Hepatocyte (in vitro differentiated cells): ENCODE results near the gene PZP.

ENCODE experiments used
- EZH2 ChIP-seq: fragments of 200-600 bp; sonication (generic); IDR thresholded peaks from 2 replicates; pipeline ENCODE4 v1.6.1; 2016; ENCODE audit warnings: antibody characterized with exemption, mild to moderate bottlenecking, borderline replicate concordance
- EZH2phosphoT487 ChIP-seq: fragments of 200-600 bp; sonication (generic); IDR thresholded peaks from one replicate; pipeline ENCODE4 v1.6.1; 2018; ENCODE audit warnings: antibody characterized with exemption, mild to moderate bottlenecking, low read depth, moderate library complexity; ENCODE audit not compliant: unreplicated experiment, severe bottlenecking
- TF ChIP-seq, protein P1 (sequence below): fragments of 200-600 bp; sonication (generic); IDR thresholded peaks from 2 replicates; pipeline ENCODE4 v1.5.1; 2016; ENCODE audit warnings: antibody characterized with exemption, mild to moderate bottlenecking; ENCODE audit not compliant: poor library complexity

DNA sequence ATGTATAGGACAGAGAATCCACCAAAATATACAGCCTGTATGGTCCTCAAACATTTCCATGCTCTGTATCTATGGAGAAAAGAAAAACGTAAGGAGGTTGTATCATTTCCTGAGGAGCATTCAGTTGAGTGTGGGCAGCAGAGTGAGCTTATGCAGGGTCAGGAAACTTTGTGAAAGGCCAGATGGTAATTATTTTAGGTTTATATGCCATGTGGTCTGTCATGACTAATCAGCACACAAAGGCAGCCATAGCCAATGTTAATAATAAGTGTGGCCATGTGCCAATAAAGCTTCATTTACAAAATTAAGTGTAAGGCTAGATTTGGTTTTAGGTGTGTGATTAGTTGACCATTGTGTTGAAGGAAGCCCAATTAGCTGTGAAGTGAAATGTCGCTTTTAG, 59.3 kb downstream of the PZP start:
- TF ChIP-seq, protein P1, sequence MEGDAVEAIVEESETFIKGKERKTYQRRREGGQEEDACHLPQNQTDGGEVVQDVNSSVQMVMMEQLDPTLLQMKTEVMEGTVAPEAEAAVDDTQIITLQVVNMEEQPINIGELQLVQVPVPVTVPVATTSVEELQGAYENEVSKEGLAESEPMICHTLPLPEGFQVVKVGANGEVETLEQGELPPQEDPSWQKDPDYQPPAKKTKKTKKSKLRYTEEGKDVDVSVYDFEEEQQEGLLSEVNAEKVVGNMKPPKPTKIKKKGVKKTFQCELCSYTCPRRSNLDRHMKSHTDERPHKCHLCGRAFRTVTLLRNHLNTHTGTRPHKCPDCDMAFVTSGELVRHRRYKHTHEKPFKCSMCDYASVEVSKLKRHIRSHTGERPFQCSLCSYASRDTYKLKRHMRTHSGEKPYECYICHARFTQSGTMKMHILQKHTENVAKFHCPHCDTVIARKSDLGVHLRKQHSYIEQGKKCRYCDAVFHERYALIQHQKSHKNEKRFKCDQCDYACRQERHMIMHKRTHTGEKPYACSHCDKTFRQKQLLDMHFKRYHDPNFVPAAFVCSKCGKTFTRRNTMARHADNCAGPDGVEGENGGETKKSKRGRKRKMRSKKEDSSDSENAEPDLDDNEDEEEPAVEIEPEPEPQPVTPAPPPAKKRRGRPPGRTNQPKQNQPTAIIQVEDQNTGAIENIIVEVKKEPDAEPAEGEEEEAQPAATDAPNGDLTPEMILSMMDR, result no peak
- no peak for TF ChIP-seq EZH2
- TF ChIP-seq EZH2phosphoT487, result no peak
